A549 (cell line): ENCODE results near the gene PRR19.

ENCODE experiments used
- CBX2 ChIP-seq: fragments of 200-600 bp; sonication (generic); IDR thresholded peaks from 2 replicates; pipeline ENCODE4 v1.6.1; 2016; ENCODE audit warnings: low read depth, mild to moderate bottlenecking, borderline replicate concordance
- CHD4 ChIP-seq: fragments of 200-600 bp; sonication (generic); IDR thresholded peaks from 2 replicates; pipeline ENCODE4 v1.6.1; 2016; ENCODE audit warnings: antibody characterized with exemption, mild to moderate bottlenecking, borderline replicate concordance
- EP300 ChIP-seq, 2 experiments: fragments of >200 bp; sonication (Bioruptor Twin); formaldehyde crosslinking; IDR thresholded peaks; 2 replicates in 1 of 2; 3 replicates in 1 of 2; pipeline ENCODE4 v1.6.1; 2016 to 2017
- JUN ChIP-seq, 2 experiments: fragments of >200 bp; sonication (Bioruptor Twin); formaldehyde crosslinking; IDR thresholded peaks; 2 replicates in 1 of 2; 3 replicates in 1 of 2; pipeline ENCODE4 v1.6.1; 2016 to 2017
- POLR2A ChIP-seq: IDR thresholded peaks from 2 replicates; pipeline ENCODE4 v1.6.1; 2012; ENCODE audit warnings: mild to moderate bottlenecking, low read length
- TP53 ChIP-seq: fragments of 250-450 bp; sonication (Bioruptor Pico); IDR thresholded peaks from 2 replicates; pipeline ENCODE4 v1.5.0; 2021; ENCODE audit warnings: mild to moderate bottlenecking, moderate library complexity
- ZC3H11A ChIP-seq: fragments of 450-650 bp; IDR thresholded peaks from 2 replicates; pipeline ENCODE4 v1.6.1; 2014; ENCODE audit warnings: antibody characterized with exemption, mild to moderate bottlenecking
- TF ChIP-seq, protein P1 (sequence below): fragments of >200 bp; sonication (Bioruptor Twin); formaldehyde crosslinking; IDR thresholded peaks from 3 replicates; pipeline ENCODE4 v1.5.1; 2016

GRCh38 chr19:42287017-42287826 lies 14.7 kb upstream of the PRR19 start:
- TF ChIP-seq ZC3H11A (no peak), POLR2A (no peak), CHD4 (no peak), EP300 (IDR thresholded peaks at IDR 0.05) (no peak), TP53 (CRISPR knock-in tag) (no peak), CBX2 (no peak), JUN (IDR thresholded peaks at IDR 0.05) (no peak)
- TF ChIP-seq, protein P1, sequence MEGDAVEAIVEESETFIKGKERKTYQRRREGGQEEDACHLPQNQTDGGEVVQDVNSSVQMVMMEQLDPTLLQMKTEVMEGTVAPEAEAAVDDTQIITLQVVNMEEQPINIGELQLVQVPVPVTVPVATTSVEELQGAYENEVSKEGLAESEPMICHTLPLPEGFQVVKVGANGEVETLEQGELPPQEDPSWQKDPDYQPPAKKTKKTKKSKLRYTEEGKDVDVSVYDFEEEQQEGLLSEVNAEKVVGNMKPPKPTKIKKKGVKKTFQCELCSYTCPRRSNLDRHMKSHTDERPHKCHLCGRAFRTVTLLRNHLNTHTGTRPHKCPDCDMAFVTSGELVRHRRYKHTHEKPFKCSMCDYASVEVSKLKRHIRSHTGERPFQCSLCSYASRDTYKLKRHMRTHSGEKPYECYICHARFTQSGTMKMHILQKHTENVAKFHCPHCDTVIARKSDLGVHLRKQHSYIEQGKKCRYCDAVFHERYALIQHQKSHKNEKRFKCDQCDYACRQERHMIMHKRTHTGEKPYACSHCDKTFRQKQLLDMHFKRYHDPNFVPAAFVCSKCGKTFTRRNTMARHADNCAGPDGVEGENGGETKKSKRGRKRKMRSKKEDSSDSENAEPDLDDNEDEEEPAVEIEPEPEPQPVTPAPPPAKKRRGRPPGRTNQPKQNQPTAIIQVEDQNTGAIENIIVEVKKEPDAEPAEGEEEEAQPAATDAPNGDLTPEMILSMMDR: no peak
